Ishikawa (cell line): Measurements from ENCODE around the gene PRDM11.

Experiments
- CREB1 ChIP-seq: IDR thresholded peaks from 2 replicates; pipeline ENCODE4 v1.6.1; 2012; ENCODE audit warnings: low read depth
- TAF1 ChIP-seq: IDR thresholded peaks from 2 replicates; pipeline ENCODE4 v1.6.1; 2012; ENCODE audit warnings: low read depth, mild to moderate bottlenecking

DNA sequence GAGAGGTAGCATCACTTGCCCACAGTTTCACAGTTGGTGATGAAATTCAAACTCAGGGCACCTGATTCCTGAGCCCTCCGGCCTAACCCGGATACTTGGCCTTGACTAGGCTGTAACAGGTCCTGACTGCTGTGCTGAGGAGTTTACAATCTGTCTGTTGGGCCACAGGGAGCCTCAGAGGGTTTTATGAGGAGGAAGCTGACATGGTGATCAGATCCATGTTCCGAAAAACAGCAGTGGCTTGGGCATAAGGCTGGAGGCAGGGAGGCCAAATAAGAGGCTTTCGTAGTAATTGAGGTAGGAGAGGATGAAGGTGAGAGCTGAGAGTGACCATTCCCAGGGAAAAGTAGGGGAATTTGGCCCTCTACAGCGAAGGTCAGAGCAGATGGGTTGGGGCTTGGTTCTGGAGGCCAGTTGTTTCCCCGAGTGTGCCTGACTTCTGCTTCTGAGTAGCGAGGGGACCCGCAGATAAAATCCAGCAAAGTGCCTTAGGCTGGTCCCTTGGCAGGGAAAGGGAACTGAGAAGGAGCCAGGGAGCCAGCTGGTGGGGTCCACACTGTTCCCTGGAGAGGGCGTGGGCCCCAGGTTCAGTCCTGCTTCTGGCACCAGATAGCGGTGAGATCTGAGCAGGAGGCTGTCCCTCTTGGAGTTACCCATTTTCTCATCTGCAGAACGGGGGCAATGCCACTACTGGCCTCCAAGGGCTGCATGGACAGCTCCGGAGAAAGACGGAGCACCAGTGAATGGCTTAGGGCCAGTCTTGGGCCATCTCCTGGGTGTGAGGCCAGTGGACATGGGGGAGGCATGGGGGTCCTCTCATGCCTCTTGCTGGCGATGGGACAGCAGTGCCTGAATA, 6.5 kb downstream of the PRDM11 start:
- no peak for TF ChIP-seq TAF1
- no peak for TF ChIP-seq CREB1
